Right renal pelvis (tissue), 4 donors: ENCODE results near the gene SYTL5. TPM values are rescaled to one million over a fixed set of nuclear protein-coding genes. Genes with fewer than 3 reads are reported as not detected.

Experiments used
- polyA plus RNA-seq, 4 donors: library from polyadenylated mRNA; unstranded; fragments of 120-200 nt; gene quantifications; one replicate each; pipeline ENCODE4 v1.2.1, GENCODE V29; 2013; ENCODE audit not compliant: insufficient read length in 4 of 4

Gene SYTL5
- polyA plus RNA-seq, 4 donors = 2.6 to 3.3 (median 3.2) TPM

Other genes with a start within 250 kb of the SYTL5 start
- gene CYBB, start 226.5 kb upstream of the SYTL5 start, polyA plus RNA-seq = 10 to 100 TPM in 3 of 4 donors, 1 to 10 TPM in 1; 7.3 to 13.9 (median 11.9) TPM
- gene DYNLT3, start 159.0 kb upstream of the SYTL5 start, polyA plus RNA-seq = 10 to 100 TPM; 39.0 to 51.3 (median 49.8) TPM
- 10 to 100 TPM; 19.3 to 19.8 (median 19.6) TPM for gene SRPX, start 214.3 kb downstream of the SYTL5 start, polyA plus RNA-seq